ENCODE results near the gene ZBTB42.

Gene ZBTB42

DNA sequence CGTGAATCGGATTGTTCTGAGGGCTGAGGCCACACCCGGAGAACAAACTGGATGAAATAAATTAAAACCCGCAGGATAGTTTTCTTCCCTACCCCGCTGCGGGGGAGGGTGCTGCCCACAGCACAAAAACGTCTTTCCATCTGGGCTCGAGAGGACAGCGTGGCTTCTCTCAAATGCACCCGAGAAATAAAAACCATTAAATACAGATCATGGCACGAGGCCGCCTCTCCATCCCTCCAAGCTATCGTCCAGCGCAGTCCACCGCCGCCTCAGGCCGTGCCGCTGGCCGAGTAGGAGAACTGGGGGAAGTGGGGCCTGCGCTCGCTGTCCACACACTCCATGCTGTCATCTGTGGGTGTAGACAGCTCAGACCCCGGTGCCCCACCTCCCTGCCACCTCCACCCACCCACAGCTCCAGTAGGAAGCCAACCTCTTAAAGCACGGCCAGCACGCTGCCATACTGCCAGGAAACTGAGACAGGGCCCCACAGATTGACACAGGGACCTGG lies 30.8 kb upstream of the ZBTB42 start:
- no peak for DNase-seq

DNA sequence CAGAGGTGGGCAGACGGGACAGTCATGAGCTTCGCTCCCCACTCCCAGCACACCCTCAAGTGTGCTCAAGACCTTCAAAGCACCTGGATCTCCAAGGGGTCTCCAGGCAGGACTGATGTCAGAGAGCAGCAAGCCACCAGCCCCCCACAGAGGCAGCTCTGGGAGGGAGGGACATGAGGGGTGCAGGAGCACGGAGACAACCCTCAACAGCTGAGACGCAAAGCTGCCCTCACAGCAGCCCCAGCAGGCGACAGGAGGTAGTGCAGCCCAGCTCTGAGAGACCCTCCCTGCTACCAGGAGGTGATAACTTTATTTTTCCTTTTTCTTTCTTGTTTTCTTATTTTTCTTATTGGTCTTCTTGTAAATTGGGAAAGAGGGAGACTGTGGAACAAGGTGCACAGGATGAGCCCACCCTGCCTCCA lies 30.0 kb upstream of the ZBTB42 start:
- DNase-seq = no peak

DNA sequence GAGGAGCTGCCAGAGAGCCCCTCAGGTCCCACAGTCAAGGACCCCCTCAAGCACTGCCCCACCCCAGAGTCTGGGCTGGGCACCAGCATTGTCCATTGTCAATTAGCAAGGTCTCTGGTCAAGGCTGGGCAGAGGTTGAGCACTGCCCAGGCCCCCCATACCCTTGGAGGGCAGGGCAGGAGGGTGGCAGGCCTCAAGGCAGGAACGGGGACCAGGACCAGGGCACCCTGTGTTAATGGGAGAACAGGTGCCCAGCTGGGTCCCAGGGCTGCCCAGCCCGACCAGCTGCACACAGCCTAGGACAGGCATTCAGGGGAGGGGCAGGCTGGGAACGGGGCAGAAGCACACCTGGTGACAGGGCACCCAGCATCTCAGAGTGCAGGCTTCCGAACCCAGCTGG lies 29.5 kb upstream of the ZBTB42 start:
- DNase-seq = no peak

- DNase-seq = no peak
Measured at GRCh38 chr14:104771918-104772706, 28.8 kb upstream of the ZBTB42 start.

GRCh38 chr14:104772707-104773504 lies 28.0 kb upstream of the ZBTB42 start:
- DNase-seq = no peak

DNA sequence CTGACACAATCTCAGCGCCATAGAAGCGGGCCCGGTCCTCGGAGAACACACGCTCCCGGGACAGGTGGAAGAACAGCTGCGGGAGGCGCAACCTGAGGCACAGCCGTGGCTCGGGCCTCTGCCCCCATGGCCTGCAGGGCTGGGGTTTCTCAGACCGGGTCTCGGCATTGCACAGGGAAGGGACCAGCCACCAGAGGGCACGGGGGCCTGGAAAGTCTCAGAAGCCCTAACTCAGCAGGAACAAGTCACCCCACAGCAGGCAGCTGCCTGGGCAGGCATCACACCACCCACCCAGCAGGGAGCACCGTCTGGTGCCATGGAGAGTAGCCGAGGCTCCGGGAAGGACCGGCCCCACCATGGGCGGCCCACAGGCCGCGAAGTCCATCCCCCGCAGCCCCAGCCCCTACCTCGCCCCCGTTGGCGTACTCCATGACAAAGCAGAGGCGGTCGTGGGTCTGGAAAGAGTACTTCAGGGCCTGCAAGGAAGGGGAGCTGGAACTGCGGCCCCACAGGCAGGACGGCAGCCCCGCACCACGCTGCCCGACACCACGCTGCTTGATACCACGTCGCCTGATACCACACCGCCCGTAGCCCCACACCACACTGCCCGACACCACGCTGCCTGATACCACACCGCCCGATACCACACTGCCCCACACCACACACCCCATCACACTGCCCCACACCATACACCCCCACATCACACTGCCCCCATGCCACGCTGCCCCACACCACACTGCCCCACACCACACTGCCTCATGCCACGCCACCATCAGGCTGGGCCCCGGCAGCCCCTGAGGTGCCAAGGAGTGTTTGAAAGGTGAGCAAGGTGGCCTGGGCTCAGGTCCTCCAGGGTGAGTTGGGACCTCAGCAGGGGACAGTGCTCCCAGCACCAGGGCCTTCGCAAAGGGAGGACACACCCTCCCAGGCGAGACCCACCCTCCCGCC lies 27.1 kb upstream of the ZBTB42 start:
- DNase-seq = no peak

GRCh38 chr14:104774453-104775072 lies 26.3 kb upstream of the ZBTB42 start:
- DNase-seq = no peak

DNA sequence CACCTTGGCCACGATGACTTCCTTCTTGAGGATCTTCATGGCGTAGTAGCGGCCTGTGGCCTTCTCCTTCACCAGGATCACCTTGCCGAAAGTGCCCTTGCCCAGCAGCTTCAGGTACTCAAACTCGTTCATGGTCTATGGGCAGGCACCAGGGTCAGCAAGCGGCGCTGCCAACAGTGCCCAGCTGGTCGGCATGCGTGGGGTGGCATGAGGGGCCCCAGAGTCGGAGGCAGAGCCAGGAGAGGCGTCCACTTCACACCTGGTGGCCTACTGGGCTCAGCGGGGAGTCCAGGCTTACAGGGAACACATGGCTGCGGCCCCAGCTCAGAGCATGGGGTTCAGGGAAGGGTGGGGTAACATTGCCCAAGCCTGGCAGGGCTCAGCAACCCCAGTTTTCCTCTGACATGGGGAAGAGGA lies 25.8 kb upstream of the ZBTB42 start:
- DNase-seq = no peak

- no peak for DNase-seq
Measured at GRCh38 chr14:104776481-104776880, 24.4 kb upstream of the ZBTB42 start.

- DNase-seq = no peak
Measured at GRCh38 chr14:104776961-104777807, 23.7 kb upstream of the ZBTB42 start.

DNA sequence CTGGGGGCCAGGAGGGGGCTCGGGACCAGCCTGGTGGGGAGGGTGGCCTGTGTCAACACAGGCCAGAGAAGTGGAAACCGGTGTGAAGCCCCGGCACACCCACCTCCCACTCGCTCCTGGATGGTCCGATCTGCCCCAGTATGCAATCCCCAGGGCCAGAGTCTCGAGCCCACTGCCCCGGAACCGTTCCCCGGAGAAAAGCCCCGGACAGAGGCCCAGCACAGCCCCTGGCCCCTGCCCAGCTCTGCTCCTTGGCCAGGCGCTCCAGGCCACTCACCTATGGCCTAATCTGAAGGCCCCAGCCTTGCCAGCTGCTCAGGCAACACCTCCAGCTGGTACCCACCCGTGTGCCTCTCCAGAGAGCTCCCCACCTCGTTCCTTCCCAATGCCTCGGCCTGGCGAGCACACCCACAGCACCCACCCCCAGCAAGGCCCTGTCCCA lies 23.1 kb upstream of the ZBTB42 start:
- DNase-seq = no peak

- no peak for DNase-seq
Measured at GRCh38 chr14:104778694-104779331, 22.1 kb upstream of the ZBTB42 start.

DNA sequence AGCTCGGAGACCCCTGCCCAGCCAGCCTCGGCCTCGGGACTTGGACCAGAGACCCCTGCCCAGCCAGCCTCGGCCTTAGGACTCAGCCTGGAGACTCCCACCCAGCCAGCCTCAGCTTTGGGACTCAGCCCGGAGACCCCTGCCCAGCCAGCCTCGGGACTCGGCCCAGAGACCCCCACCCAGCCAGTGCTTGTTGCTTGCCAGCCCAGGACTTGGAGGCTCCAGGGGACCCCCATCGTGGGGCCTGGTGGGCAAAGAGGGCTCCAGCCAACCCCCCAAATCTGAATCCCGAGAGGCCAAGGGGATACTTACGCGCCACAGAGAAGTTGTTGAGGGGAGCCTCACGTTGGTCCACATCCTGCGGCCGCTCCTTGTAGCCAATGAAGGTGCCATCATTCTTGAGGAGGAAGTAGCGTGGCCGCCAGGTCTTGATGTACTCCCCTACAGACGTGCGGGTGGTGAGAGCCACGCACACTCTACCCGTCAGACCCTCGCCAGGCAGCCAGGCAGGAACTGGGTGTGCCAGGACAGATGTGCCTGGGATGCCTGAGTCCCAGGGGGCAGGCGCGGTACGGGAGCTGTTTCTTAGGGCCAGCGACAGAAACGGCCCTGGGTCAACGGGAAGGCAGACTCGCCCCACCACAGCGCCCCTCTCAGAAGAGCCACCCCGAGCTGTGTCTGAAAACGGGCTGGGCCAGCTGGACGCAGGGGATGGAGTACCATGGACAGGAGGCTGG lies 21.0 kb upstream of the ZBTB42 start:
- DNase-seq = no peak

DNA sequence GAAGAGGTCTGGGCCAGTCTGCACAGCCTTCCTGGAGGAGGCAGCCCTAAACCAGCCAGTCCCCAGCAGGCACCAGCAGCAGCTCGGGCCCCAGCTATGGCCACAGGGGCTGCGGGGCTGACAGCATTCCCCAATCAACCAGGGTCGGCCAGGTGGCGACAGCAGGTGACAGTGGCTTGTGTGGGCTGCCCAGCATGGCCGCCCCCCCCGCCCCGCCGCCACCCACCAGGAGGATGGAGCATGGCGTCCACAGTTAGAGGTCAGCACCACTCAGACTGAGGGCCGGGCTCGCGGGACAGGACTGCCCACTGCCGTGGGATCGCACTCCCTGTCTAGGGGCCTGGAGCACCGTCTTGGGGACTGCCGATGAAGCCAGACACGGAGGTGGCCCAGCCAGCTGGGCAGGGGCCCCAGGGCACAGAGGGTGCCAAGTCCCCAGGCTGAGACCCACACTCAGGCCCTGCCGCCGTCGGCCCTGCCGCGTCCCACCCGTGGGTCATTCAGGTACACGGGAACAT lies 20.3 kb upstream of the ZBTB42 start:
- no peak for DNase-seq

DNA sequence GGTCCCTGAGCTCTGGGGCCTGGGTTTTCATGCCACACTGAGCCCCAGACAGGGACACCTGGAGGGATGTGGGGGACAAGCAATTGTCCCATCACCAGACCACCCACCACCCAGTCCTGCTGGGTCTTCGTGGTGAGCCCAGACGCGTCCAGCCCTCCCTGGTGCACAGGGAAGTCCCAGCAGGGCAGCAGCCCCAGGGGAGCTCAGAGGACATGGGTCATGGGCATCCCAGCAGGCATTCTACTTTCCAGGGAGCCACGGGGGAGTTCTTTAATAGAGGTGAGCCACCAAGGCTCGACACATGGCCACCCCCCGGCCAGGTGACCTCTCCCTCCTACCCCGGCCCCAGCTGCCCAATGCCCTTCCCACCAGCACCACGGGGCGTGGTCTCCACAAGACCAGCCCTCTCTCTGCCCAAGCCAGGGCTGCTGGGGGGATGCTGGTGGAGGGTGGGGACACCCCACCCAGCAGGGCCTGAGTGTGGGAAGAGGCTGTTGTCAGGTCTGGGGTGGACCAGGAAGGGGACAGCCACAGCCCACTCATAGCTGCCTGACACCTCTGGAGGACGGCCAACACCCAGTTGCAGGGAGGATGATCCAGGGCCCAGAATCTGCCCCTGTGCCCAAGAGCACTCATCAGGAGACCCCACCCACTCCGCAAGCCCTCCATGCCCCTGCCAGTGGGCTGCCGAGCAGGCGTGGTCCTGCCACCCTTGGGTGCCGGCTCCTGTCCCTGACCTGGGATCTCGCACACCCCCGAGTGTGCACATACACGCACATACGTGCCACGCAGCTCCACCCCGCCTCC lies 19.4 kb upstream of the ZBTB42 start:
- no peak for DNase-seq

GRCh38 chr14:104782086-104782807 lies 18.7 kb upstream of the ZBTB42 start:
- DNase-seq = no peak

DNA sequence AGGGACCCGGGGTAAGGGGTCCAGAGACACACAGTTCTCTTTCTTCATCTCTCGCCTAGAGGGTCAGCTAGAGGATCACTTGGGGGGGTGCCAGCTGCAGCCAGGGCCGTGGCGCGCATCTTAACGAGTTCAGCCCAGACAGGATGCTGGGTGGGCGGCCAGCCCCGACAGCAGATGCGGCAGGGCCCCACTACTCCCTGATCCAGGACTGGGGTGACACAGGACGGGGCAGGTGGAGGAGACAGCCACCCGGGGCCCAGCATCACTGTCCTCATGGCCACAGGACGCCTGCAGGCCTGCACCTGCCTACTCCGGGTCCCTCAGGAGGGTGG lies 18.1 kb upstream of the ZBTB42 start:
- no peak for DNase-seq

DNA sequence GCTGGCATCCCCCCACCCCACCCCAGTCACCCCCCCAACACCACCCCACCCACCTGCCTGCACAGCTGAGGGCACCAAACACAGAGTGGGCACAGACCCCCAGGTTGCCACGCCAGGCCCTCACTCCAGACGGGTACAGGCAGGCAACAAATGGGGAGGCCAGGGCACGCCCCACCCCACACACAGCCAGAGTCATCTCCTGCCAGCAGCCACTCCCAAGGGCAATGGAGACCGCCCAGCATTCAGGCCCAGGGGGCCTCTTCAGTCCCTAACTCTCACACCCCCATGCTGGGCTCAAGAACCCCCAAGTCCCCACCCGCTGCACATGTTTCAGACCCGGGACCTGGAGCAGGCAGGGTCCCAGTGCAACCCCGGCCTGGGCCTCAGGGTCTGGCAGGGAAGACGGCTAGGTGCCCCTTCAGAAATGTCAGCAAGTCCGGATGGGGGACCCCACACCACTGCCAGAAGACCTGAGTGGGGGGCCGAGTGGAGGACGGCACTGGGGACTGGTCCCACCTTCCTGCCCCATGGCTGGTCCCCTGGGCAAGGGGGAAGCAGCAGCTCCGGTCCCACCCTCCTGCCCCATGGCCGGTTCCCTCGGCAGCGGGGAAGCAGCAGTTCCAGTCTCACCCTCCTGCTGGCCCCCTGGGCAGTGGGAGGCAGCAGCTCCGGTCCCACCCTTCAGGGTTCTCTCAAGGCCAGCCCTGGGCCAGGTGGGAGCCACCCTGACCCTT lies 17.2 kb upstream of the ZBTB42 start:
- no peak for DNase-seq
